Stomach (tissue), 4 donors: ENCODE results near the gene FRMD4B.

Experiments
- POLR2AphosphoS5 ChIP-seq, 3 donors: sonication (generic); formaldehyde crosslinking; IDR thresholded peaks; one replicate each; pipeline ENCODE4 v1.6.1; 2016; ENCODE audit warnings: antibody characterized with exemption in 3 of 3
- TF ChIP-seq, protein P1 (sequence below), 7 experiments: fragments of 450-650 bp in 4 of 7; fragments of 200-600 bp in 3 of 7; sonication (generic) in 3 of 7; IDR thresholded peaks; one replicate each; pipeline ENCODE4 v1.5.1; 2016 to 2019; ENCODE audit warnings: antibody characterized with exemption in 7 of 7, control low read depth in 2 of 7, mild to moderate bottlenecking in 1 of 7

DNA sequence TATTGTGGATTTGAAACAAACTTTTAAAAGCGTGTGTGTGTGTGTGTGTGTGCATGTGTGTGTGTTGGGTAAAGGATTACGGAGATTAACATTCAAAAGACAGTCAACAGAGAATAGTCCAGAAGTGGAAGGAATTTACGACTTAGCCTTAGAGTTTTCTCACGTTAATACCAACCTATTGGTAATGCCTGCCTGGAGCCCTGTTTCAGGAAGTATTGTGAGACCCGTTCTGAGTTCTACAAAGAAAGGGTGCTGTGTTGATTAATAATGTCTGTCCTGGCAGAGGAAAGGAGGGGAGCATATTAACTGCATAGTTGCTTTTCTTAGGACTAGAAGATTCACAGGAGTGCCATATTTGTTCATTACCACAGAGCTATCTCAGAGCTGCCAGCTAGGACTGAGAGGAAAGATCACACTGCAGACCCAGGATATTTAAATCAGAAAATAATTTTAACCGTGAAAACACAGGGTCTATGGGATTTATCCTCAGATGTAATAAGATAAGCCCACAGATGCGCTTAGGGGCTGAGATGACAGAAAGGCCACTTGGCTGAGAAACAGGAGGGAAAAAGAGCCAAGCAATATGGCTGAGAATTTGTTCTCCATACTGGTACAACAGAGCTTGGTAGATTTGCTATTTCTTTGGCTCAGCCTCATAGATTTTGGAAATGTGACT is 40.5 kb upstream of the FRMD4B start:
- TF ChIP-seq, protein P1, sequence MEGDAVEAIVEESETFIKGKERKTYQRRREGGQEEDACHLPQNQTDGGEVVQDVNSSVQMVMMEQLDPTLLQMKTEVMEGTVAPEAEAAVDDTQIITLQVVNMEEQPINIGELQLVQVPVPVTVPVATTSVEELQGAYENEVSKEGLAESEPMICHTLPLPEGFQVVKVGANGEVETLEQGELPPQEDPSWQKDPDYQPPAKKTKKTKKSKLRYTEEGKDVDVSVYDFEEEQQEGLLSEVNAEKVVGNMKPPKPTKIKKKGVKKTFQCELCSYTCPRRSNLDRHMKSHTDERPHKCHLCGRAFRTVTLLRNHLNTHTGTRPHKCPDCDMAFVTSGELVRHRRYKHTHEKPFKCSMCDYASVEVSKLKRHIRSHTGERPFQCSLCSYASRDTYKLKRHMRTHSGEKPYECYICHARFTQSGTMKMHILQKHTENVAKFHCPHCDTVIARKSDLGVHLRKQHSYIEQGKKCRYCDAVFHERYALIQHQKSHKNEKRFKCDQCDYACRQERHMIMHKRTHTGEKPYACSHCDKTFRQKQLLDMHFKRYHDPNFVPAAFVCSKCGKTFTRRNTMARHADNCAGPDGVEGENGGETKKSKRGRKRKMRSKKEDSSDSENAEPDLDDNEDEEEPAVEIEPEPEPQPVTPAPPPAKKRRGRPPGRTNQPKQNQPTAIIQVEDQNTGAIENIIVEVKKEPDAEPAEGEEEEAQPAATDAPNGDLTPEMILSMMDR (IDR thresholded peaks at IDR 0.05) = no peak
- TF ChIP-seq POLR2AphosphoS5 (IDR thresholded peaks at IDR 0.05) = no peak
